NCI-H526 (cell line): ENCODE data around the gene PTPRC.

Experiments used
- DNase-seq, 2 experiments: peaks; one replicate each; lab custom pipeline; 2025; lab: John Stamatoyannopoulos, UW

The PTPRC gene

DNA sequence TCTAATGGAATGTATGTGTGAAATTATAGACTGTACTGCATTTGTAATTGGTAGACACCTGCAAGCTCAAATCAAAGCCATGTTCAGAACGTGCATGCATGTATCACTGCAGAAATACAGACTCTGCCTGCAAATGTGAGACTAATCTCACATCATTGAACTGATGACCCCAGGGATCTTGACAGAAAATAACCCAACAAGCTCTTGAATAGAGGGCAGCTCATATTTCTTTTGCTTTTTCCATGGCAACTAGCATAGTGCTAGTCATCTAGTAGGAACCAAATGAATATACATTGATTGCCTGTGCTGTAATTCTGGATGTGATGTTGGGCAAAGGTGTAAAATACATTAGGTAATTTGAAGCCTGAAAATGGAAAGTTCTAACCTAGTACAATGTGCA, 62.4 kb downstream of the PTPRC start:
- no peak for DNase-seq

DNA sequence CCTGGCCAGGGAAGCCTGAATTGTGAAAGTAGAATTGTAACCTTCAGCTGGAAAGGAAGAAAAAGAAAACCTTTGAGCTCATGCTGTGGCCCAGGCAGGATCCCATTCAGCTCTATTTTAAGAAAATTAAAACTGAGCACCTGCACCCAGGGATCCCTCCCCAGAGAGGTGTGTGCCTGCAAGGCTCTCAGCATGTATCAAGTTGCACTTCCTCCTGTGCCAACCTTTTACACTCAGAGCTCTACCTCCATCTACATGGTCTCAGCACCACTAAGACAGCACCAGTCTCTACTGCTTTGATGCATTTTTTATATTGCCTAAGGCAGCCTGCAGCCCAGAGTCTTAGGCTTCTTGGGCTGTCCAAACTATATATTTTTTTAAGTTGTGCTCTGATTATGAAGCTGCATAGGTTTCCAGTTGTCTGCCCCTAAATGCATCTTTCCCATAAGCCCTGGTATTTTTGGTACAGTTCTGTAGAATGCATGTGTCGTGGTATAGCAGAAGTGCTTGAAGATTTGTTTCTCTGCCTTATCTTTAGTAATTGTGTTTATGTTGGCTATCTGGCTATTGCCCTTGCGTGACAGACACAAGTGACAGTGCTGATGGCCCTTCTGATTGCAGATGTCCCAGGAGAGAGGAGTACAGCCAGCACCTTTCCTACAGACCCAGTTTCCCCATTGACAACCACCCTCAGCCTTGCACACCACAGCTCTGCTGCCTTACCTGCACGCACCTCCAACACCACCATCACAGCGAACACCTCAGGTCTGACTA, 63.1 kb downstream of the PTPRC start:
- peak in 1 of 2 experiments; percentile 11 for DNase-seq

DNA sequence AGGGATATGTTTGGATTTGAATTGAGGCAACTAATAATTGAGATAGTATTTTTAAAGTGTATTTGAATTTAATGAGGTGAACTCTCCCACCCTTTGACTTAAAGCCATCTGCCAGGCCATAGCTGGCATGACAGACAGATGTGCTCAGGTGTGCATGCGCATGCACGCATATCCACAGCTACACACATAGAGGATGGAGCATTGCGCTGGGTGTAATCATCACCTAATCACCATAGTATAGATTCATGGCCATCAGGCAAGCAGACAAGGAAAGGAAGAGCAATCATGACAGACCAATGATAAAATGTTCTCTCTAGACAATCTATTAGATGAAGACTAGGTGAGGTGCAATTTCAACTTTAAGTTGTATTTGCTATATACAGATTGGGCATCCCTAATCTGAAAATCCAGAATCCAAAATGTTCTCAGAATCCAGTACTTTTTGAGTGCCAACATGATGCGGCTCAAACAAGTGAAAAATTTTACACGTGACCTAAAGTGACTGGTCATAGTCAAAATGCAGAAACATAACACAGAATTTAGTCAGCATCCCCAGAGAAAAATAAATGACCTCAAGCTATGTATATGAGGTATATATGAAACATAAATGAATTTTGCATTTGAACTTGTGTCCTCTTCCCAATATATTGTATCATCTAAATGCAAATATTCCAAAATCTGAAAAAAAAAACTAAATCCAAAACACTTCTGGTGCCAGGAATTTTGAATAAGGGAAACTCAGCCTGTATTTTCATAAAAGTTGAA, 70.1 kb downstream of the PTPRC start:
- no peak for DNase-seq

DNA sequence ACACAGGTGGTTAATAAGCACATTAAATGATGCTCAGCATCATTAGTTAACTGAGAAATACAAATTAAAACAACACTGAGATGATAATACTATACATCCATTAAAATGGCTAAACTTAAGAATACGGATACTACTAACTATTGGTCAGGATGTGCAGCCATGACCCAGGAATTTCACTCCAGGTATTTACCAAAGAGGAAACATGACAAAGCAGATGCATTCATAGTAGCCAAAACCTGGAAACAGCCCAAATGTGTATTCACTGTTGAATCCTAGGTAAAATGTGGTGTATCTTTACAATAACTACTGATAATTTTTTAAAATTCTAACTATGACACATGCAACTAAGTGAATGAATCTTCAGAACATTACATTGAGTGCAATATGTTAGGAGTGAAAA, 73.0 kb downstream of the PTPRC start:
- DNase-seq, result no peak

DNA sequence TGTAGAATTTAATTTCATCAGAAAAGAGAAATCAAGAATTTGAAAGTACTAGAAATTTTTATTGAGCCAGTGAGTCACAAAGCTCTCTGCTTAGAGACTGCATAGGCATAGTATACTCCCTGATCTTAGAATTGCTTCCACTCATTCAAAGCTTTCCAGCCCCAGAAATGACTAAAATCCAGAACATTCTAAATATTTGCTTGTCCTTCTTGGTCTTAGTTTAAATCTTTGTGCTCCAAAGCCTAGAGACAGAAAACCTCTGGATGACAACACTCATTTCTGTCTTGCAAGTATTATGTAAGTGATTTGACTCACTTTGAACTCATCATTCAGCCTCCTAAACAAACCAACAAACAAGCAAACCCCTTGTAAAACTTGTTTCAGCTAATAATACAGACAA, 74.2 kb downstream of the PTPRC start:
- DNase-seq, result no peak

DNA sequence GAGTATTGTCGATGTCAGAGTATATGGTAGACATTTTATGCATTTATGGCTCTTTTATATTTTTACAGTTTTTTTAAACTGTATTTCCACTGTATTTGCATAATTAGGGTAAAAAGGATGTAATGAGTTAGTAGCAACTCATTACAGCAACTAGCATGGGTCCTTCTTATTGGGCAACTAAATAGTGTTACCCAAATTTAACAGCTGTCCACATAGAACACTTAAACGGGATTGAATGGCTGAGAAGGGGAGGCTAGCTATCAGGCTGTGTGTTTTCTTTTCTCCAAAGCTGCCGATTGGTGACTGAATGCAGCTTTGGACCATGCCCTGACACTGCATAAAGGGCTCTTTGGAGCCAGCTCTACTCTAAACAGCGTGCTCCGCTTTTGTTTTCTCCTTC, 75.4 kb downstream of the PTPRC start:
- DNase-seq, result no peak

DNA sequence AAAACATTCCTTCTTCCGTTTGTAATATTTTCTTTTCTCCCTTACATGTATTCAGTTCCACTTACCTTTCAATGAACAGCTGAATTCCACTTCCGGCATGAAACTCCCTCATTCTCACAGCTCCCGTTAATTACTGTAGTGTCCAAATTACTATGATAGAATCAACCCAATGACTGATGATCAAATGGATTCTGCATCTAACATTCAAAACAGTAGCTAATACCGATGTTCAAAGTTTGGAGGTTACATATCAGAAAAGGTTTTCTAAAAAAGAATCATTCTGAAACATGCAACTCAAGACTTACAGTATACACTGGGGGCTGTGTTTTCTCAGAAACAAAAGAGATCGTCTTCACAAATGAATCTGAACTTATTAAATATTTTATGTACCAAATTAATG, 77.2 kb downstream of the PTPRC start:
- no peak for DNase-seq

DNA sequence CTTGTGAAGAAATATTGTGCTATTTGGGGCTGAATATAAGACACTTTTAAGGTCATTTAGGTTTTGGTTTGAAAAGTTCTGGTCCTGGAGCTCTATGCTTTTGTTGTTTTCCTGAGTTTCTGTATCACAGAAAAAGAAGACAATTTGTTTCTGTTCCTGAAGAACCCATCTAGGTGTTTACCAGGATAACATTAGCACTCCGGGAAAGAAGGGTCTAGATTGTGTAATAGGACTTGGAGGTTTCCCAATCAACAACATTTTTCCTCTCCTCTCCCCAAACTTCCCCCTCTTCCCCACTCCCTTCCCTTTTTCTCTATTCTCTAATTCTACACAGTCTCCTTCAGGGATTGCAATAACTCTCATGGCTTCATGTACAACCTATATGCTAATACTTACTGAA, 78.7 kb downstream of the PTPRC start:
- DNase-seq, result no peak

DNA sequence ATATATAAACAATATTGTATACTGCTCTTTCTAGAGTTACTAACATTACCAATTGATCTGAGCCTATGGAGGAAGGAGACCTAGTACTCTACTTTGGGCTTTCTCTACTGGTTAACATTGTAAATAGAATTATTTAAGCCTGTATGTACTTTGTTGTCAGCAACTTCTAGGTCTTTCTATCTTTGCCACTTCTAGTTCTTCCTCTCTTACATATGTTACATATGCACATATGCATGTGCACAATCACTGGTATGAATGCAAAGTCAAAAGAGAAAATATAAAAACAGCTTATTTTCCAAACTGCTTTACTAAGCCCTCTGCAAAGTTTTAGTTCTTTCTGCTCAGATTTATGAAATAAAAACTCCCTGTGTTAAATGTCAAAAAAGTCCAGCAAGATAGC, 84.3 kb downstream of the PTPRC start:
- DNase-seq, result no peak

DNA sequence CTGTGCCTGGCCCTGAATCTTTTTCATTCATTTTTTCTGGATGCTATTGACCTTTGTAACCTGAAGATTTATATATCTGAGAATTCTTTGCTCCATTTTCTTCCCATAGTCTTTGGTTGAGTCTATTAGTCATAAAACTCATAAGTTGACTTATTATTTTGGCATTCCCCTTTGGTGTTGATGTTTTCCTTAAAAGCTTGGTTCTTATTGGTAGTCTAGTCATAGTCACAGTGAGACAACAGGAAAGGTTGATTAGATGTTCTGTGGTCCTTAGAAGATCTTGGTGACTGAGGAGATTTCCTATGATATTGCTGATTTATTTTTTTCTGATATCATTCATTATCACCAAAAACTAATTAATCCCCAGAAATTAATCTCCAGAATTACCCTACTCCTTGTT, 86.2 kb downstream of the PTPRC start:
- no peak for DNase-seq

DNA sequence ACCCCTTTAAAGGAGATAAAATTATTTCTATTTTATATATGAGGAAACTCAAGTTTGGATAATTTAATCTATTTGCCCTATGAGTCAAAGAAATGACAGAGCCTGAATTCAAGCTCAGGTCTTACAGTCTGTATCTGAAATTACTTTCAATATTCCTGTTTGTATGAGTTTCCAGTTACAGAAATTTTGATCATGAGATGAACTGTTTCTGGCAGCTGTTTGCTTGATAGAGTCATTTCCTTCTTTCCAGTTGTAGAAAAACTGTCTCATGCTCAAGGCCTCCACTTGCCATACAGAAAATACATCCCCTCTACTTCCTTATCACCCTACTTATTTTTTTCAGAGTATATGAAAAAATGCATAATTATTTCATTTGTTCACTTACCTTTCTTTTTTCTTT, 87.6 kb downstream of the PTPRC start:
- DNase-seq, result no peak

DNA sequence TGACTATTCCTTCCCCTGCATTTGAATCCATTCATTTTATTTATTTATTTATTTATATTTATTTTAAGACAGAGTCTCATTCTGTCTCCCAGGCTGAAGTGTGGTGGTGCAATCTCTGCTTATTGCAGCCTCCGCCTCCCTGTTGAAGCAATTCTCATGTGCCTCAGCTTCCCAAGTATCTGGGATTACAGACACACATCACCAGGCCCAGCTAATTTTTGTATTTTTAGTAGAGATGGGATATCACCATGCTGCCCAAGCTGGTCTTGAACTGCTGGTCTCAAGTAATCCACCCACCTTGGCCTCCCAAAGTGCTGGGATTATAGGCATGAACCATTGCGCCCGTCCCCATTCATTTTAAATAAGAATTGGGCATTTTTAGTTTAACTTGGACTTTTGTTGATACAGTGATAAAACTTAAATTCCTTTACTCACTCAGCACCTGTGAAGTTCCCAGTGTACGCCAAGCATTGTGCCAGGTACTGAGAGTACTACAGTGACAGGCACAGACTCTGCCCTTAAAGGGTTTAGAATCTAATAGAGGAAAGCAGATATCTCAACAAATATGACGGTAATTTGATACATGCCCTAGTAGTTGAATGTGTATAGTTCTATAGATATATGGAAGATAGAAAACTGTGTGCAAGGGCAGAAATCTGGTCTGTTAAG, 90.5 kb downstream of the PTPRC start:
- no peak for DNase-seq

DNA sequence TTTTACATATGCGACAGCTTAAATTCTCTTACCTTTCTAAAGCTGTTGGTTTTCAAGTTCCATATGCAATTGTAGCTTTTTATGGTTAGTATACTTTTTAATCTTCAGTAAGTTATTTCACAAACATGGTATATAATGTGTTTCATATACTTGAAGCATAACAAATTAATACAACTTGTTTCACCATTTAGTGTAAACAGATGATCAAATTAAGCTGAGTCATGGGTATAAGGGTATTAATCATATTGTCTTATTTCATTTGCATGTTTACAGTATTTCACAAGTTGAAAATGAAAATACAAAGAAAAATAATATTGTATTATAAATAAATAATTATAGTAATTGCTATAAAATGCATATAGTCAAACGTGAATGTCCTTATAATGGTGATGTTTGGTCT, 92.1 kb downstream of the PTPRC start:
- no peak for DNase-seq

DNA sequence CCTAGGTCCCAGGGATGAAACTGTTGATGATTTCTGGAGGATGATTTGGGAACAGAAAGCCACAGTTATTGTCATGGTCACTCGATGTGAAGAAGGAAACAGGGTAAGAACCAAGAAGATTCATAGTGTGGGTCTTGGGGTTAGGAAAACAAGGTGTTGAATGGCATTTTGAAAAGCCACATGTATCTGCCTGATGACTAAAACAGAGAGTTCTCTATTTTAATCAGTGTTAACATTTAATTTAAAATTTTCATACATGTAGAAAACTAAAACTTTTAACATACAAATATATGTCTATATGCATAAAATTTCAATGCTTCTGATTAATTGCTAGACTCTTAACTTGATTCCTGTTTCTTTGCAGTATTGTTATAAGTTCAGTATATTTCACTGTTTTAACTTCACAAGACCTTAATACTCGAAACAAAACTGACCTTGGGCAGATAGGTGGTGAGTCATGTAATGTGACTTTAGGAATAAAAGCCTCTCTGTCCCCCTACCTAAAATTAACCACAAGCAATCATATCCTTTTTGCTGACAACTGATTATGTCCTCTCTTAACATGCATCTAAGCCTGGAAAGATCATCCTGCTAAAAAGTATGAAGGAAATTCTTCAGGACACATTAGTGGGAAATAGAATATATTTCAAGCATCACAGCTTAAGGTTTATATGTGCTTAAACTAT, 95.6 kb downstream of the PTPRC start:
- no peak for DNase-seq

DNA sequence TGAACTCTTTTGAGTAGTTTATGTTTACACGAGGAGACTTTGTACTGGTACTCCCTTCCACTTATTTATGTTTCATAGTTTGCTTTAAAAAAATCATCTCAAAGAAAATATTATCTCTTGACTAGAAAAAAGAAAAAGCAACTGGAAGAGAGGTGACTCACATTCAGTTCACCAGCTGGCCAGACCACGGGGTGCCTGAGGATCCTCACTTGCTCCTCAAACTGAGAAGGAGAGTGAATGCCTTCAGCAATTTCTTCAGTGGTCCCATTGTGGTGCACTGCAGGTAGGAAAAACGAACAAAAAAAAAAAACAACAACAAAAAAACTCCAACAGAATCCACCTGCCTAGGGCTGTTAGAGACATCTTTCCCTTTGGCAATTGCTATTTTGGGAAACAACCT, 102.9 kb downstream of the PTPRC start:
- DNase-seq, result no peak

DNA sequence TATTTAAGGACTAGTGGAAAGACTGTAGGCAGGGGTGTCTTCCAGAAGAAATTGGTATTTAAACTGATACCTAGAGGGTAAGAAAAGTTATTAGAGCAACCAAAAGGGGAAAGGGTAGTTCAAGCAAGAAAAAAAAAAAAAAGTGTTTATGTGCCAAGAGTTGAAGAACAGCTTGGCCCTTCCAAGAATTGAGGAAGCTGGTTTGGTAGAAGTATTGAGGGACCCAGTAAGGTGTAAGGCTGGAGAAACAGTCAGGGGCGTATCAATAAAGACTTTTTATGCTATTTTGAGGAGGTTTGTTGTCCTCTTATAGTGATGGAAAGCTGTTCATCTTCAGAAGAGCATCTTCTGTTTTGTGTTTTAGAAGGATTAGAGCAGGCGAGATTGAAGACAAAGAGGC, 108.3 kb downstream of the PTPRC start:
- DNase-seq, result no peak

DNA sequence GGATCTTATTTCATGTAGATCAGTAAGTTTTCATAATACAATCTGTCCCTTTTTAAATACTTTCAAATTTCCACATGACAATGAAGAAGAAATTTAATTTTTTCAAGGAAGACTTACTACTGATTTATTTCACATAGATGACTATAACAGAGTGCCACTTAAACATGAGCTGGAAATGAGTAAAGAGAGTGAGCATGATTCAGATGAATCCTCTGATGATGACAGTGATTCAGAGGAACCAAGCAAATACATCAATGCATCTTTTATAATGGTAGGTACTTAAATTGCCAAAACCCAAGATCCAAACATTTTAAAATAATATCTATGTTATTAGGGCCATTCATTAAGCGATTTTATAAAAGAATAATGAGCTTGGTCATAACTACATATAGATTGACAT, 110.4 kb downstream of the PTPRC start:
- DNase-seq, result no peak

DNA sequence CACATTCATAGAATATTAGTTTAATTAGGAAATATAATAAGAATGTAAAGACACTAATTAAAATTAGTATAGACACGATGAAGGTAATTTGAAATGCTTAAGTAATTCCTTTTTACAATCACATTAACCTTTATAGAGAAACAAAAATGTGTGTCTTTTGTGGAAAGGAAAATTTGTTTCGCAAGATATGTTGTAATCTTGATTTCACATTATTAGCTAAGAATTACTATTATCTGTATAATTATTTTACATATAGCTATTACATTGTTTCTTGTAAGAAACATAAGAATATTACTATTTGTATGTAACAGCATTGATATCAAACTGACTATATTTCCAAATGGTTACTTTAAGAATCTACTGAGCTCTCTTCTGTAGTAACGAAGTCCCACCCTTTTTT, 111.2 kb downstream of the PTPRC start:
- no peak for DNase-seq

DNA sequence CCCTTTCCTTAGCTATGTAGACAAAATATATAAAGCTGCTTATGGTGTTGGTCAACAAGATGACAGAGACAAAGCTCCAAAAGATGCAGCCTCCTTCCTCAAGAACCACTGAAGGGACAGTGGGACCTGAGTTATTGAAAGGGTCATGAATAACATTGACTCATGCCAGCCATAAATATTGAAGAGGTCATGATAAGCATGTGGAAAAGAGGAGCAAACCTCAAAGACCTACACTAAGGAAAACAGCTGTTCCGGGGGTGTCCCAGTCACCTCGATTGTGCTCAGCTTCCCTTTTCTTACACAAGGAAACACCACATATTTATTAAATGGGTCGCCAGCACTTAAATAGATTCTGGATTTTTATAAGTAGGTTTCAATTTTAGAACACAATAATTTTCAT, 112.9 kb downstream of the PTPRC start:
- no peak for DNase-seq

DNA sequence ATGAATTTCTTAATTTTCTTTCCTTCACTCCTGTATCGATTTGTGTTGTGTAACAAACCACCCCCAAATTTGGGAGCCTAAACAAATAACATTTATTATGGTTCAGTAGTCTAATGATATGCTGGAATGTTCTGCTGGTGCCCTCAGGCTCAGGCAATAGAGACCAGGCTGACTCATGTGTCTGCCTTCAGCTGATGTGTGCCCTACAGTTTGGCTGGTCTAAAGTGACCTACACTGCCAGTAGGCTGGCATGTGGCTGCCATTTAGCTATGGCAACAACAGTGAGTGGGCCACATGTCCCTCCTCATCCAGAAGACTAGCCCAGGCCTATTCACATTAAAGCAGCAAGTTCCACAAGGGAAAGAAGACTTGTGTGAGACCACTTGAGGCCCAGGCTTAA, 115.8 kb downstream of the PTPRC start:
- DNase-seq, result no peak

DNA sequence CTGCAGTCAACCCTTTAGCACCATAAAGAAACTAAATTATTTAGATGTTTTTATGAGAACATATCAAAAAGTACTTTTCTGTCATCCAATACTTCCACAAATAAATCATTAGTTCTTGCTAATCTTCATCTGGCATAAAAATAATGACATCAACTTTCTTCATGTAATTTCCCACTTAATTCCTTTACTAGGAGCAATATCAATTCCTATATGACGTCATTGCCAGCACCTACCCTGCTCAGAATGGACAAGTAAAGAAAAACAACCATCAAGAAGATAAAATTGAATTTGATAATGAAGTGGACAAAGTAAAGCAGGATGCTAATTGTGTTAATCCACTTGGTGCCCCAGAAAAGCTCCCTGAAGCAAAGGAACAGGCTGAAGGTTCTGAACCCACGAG, 116.9 kb downstream of the PTPRC start:
- DNase-seq, result no peak

DNA sequence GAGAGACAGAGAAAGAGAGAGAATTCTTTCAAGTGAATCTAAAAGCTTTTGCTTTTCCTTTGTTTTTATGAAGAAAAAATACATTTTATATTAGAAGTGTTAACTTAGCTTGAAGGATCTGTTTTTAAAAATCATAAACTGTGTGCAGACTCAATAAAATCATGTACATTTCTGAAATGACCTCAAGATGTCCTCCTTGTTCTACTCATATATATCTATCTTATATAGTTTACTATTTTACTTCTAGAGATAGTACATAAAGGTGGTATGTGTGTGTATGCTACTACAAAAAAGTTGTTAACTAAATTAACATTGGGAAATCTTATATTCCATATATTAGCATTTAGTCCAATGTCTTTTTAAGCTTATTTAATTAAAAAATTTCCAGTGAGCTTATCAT, 117.6 kb downstream of the PTPRC start:
- peak in 1 of 2 experiments; percentile 19 for DNase-seq
